ENCODE data around the gene NBPF6. TPM values are rescaled to one million over a fixed set of nuclear protein-coding genes. Genes with fewer than 3 reads are reported as not detected.
"Not testable (repeated sequence)": the region's sequence is repeated elsewhere in the genome, so short reads cannot be mapped to it uniquely, and the experiment has no call there.

The NBPF6 gene
- total and polyA plus RNA-seq, 11 donors, result not detected

GRCh38 chr1:108495008-108495407 is 44.9 kb downstream of the NBPF6 start:
- H3K9me3 ChIP-seq; H3K27ac ChIP-seq; H3K4me3 ChIP-seq; intact Hi-C loops (cut with DNase I); H3K4me1 ChIP-seq; DNase-seq; H3K27me3 ChIP-seq; H3K36me3 ChIP-seq; ATAC-seq: not testable (repeated sequence)
- WGBS, 4 donors, result 78 to 97% (median 95%) methylated on average over 1 of the region's 1 CpG

GRCh38 chr1:108496856-108497255 is 46.7 kb downstream of the NBPF6 start:
- WGBS, 4 donors, result 82 to 87% (median 85%) methylated on average over 4 of the region's 4 CpGs
- H3K27ac ChIP-seq; DNase-seq; H3K4me1 ChIP-seq; H3K36me3 ChIP-seq; ATAC-seq; H3K4me3 ChIP-seq; H3K27me3 ChIP-seq; H3K9me3 ChIP-seq; intact Hi-C loops (cut with DNase I): not testable (repeated sequence)

- no peak overlapping the region for H3K4me3 ChIP-seq
- ATAC-seq (no peak), DNase-seq (no peak)
- no peak for TF ChIP-seq POLR2A (IDR thresholded peaks at IDR 0.05)
- no peak for TF ChIP-seq CTCF (IDR thresholded peaks at IDR 0.05)
- intact Hi-C loops (cut with DNase I), result no loop called here
- H3K27me3 ChIP-seq, result peaks cover 0 to 5% (median 0%) of the 10 kb centered on the region in 9 donors
- H3K4me1 ChIP-seq, result peaks cover 0 to 13% (median 0%) of the 10 kb centered on the region in 12 donors
- no peaks in the 10 kb centered on the region for H3K36me3 ChIP-seq
- 64 to 82% (median 77%) methylated on average over 2 of the region's 2 CpGs for WGBS, 4 donors
- H3K9me3 ChIP-seq, result no peaks in the 10 kb centered on the region
- H3K27ac ChIP-seq, result no peak overlapping the region
Observed at GRCh38 chr1:108502138-108502537, 52.0 kb downstream of the NBPF6 start.

- Histone ChIP-seq H3K4me1 (peaks cover 0 to 13% (median 0%) of the 10 kb centered on the region in 12 donors), H3K9me3 (no peaks in the 10 kb centered on the region), H3K4me3 (no peak overlapping the region), H3K27me3 (peaks cover 0 to 5% (median 0%) of the 10 kb centered on the region in 9 donors), H3K36me3 (no peaks in the 10 kb centered on the region), H3K27ac (no peak overlapping the region)
- TF ChIP-seq CTCF (IDR thresholded peaks at IDR 0.05) (no peak), POLR2A (IDR thresholded peaks at IDR 0.05) (no peak)
- intact Hi-C loops (cut with DNase I), result no loop called here
- 90 to 100% (median 93%) methylated on average over 2 of the region's 2 CpGs for WGBS, 4 donors
- DNase-seq (no peak), ATAC-seq (no peak)
Observed at GRCh38 chr1:108502624-108503023, 52.5 kb downstream of the NBPF6 start.

- Histone ChIP-seq H3K27ac (no peak overlapping the region), H3K27me3 (peaks cover 0 to 5% (median 0%) of the 10 kb centered on the region in 9 donors), H3K9me3 (no peaks in the 10 kb centered on the region), H3K4me3 (no peak overlapping the region), H3K4me1 (peaks cover 0 to 13% (median 0%) of the 10 kb centered on the region in 12 donors), H3K36me3 (no peaks in the 10 kb centered on the region)
- TF ChIP-seq CTCF (IDR thresholded peaks at IDR 0.05) (no peak), POLR2A (IDR thresholded peaks at IDR 0.05) (no peak)
- no peak for DNase-seq
- ATAC-seq, result no peak
- intact Hi-C loops (cut with DNase I), result no loop called here
- 60 to 64% (median 62%) methylated on average over 5 of the region's 5 CpGs for WGBS, 4 donors
Observed at GRCh38 chr1:108503062-108503733, 53.1 kb downstream of the NBPF6 start.
